Raji (cell line): ENCODE data around the gene CCL2.

Experiments used
- POLR2A ChIP-seq: IDR thresholded peaks from 2 replicates; pipeline ENCODE4 v1.6.1; 2011; ENCODE audit warnings: low read depth, low read length, control low read depth; ENCODE audit not compliant: insufficient read depth

Gene CCL2

GRCh38 chr17:34252444-34253138, 2.5 kb upstream of the CCL2 start:
- no peak for TF ChIP-seq POLR2A

- TF ChIP-seq POLR2A: no peak
Observed at GRCh38 chr17:34253139-34253525, 2.0 kb upstream of the CCL2 start.

DNA sequence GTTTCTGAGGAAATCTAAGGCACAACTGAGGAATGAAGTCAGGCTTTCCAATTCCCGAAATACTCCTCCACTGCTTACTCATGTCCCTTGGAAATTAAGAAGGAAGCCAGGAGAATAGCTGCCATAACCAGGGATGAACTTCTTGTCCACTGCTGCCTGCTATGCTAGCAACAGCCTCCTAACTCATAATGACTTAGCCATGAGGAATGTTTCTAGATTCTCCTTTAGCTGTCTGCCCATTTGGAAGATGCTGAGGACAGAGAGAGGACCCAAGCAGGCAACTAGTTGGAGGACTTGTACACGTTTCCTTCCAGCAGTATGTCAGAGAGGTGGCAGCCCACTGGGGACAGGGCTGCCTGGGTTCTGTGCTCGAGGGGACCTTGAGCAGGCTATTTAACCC, 939 bp upstream of the CCL2 start:
- no peak for TF ChIP-seq POLR2A

DNA sequence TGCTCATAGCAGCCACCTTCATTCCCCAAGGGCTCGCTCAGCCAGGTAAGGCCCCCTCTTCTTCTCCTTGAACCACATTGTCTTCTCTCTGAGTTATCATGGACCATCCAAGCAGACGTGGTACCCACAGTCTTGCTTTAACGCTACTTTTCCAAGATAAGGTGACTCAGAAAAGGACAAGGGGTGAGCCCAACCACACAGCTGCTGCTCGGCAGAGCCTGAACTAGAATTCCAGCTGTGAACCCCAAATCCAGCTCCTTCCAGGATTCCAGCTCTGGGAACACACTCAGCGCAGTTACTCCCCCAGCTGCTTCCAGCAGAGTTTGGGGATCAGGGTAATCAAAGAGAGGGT, 272 bp downstream of the CCL2 start:
- TF ChIP-seq POLR2A: no peak

DNA sequence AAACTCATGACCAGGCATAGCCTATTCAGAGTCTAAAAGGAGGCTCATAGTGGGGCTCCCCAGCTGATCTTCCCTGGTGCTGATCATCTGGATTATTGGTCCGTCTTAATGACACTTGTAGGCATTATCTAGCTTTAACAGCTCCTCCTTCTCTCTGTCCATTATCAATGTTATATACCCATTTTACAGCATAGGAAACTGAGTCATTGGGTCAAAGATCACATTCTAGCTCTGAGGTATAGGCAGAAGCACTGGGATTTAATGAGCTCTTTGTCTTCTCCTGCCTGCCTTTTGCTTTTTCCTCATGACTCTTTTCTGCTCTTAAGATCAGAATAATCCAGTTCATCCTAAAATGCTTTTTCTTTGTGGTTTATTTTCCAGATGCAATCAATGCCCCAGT, 756 bp downstream of the CCL2 start:
- TF ChIP-seq POLR2A: no peak

DNA sequence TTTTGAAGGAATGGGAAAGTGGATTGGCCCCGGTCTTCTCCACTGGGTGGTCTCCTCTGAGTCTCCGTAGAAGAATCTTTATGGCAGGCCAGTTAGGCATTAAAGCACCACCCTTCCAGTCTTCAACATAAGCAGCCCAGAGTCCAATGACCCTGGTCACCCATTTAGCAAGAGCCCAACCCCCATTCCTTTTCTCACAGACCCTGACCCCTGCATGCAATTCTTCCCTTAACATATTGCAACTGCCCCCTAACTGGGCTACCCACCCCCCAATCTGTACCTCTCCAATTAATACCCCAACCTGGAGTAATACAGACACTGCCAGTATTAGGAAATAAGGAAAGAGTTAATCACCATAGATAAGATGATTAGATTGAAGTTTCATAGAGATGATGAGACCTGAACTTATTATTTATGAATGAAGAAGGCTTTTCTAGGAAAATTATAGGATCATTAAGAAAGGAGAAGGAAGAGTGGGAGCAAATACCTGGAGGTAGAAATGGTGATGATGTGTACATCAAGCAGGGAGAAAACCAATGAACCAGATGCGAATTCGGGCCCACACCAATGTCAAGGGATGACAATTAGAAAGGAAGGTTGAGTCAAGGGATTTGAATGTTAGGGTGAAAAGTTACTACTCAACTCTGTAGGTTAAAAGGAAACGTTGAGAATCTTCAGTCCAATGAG, 2.4 kb downstream of the CCL2 start:
- TF ChIP-seq POLR2A: no peak

DNA sequence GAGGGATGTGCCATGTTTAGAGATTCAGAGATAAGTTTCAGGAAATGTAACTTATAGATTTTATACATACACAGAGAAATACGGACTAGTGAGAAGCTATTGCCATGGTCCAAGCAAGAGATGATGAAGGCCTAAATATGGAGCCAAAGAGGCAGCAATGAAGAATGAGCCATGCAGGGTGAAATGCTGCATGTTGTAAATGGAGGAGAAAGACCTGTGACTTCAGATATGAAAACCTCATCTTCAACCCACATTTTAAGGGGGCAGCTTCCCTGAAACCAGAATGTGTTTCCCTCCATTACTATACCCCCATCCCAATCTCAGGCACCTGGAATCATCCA, 2.9 kb downstream of the CCL2 start:
- TF ChIP-seq POLR2A: no peak

- TF ChIP-seq POLR2A: no peak
Observed at GRCh38 chr17:34259146-34259545, 4.1 kb downstream of the CCL2 start.

DNA sequence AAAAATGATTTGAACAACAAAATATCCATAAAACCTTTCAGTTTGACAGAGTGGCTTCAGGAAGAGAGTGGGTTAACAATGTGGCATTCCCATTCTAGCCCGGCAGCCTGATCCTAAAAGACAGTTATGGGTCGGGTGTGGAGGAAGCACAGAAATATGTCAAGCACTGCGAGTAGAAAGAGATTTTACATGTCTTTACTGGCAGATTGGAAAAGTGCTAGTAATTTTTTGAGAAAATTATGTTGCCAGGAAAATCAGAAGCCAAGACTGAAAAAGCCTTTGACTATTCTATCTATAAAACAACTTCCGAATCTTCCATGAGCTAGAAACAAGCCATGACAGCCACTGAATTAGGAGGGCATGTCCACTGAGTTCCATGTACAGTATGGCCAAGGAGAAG, 5.8 kb downstream of the CCL2 start:
- TF ChIP-seq POLR2A: no peak

DNA sequence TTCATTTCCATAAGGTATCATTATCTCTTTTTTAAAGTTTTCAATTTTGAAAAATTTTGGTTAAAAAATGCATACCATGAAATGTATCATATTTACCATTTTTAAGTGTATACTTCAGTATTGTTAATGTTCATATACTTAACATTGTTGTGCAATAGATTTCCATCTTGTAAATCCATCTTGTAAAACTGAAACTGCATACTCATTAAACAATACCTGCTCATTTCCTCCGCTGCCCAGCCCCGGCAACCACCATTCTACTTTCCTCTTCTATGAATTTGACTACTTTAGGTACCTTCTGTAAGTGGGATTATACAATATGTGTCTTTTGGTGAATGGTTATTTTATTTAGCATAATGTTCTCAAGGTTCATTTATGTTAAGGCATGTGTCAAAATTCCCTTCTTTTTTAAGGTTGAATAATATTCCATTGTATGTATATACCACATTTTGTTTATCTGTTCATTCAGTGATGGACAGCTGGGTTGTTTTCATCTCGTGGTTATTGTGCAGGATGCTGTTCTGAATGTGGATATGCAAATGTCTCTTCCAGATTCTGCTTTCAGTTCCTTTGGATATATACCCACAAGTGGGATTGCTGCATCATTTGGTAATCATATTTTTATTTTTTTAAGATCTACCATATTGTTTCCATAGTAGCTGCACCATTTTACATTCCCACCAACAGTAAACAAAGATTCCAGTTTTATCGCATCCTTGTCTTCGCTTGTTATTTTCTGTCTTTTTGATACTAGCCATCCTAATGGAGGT, 6.7 kb downstream of the CCL2 start:
- TF ChIP-seq POLR2A: no peak

GRCh38 chr17:34265711-34266110, 10.6 kb downstream of the CCL2 start:
- no peak for TF ChIP-seq POLR2A

DNA sequence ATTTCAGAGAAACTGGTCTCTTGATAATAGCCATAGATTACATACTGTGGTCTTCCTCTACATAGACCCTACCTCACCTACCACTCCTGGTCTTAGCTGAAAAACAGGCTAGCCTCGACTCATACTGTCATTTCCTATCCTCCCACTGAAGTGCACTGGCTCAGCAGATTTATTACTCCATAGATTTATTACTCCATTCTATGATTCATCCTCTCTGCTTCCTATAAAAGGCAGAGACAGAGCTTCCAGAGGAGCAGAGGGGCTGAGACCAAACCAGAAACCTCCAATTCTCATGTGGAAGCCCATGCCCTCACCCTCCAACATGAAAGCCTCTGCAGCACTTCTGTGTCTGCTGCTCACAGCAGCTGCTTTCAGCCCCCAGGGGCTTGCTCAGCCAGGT, 14.9 kb downstream of the CCL2 start, which contains the start of gene CCL7:
CCL7 (plus strand) TSS at position 253 of the 400 bp plus-strand sequence; CDS start at position 323, 70 bp downstream.
- TF ChIP-seq POLR2A: no peak

DNA sequence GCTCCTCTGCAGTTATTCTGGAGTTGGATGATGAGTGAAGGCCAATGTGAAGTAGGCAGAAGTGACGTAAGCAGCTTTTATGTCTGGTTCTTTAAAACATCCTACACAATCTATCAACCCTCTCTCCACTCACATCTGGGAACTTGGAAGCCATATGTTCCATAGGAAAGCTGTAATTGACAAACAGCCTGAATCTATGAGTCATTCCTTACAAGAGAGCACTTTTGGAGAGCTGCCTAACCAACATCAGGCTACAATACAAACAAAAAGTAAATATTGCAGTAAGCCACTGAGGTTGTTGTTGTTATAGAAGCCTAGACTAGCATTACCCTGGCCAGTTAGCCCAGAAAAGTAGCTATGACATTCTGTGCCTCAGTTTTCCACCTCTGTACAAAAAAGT, 20.8 kb downstream of the CCL2 start:
- TF ChIP-seq POLR2A: no peak

DNA sequence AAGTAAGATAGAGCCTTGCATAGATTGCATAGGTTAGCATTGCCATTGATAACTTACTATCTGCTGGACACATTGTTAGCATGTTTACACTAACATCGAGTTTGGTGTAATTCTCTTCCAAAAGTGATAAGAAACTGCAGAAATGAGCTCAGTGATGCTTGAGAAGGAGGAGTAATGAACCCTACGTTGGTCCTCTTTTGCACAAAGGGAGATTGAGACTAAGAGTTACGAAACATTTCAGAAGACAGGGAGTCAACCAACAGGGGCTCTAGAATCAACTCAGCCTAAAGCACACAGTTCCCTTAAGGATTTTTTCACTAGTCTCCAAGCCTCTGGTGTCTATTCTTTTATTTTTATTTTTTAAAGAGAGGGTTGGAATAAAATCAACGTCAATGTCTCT, 21.7 kb downstream of the CCL2 start:
- TF ChIP-seq POLR2A: no peak

DNA sequence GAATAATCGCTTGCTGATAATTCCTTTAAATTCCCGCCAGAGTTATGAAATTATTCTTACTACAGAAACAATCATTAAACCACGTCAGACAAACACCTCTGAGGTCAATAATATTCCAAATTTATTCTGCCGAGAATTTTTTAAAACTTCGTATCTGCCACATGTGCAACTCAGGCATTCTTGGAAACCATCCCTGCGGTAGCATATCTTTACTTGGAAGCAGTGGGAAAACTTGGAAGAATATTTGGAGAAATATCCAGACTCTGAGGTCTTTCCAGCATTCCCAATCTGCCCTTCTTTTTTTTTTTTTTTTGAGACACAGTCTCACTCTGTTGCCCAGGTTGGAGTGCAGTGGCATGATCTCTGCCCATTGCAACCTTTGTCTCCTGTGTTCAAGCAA, 28.5 kb downstream of the CCL2 start:
- TF ChIP-seq POLR2A: no peak

DNA sequence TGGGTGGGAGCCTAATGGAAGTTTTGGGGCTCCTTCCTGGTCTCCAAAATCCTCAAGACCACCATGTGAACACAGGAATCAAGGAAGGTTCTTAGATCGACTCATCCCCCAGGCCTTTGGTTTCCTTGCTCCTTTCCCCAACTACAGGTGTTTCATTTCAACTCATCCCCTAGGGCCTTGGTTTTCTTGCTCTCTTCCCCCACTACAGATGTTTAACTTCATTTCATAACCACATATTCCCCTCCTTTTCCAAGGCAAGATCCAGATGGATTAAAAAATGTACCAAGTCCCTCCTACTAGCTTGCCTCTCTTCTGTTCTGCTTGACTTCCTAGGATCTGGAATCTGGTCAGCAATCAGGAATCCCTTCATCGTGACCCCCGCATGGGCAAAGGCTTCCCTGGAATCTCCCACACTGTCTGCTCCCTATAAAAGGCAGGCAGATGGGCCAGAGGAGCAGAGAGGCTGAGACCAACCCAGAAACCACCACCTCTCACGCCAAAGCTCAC, 30.3 kb downstream of the CCL2 start, which contains the start of gene CCL11:
CCL11 (plus strand) TSS at position 457 of the 507 bp plus-strand sequence. CDS start 67 bp downstream, outside the sequence.
- TF ChIP-seq POLR2A: no peak

GRCh38 chr17:34287875-34288274, 32.8 kb downstream of the CCL2 start:
- no peak for TF ChIP-seq POLR2A

GRCh38 chr17:34290586-34290985, 35.5 kb downstream of the CCL2 start:
- TF ChIP-seq POLR2A: no peak
